CD4-positive, alpha-beta T cell treated with Interleukin-4 for 4 hours (primary cell): ENCODE data around the gene NINJ1.

Source experiments
- DNase-seq: peaks from one replicate; pipeline ENCODE4 v3.0.0-alpha.2; 2020

Gene NINJ1

GRCh38 chr9:93086447-93087224, 47.4 kb downstream of the NINJ1 start:
- DNase-seq = no peak

GRCh38 chr9:93085676-93086075, 48.4 kb downstream of the NINJ1 start:
- no peak for DNase-seq

GRCh38 chr9:93084471-93084881, 49.6 kb downstream of the NINJ1 start:
- DNase-seq = no peak

GRCh38 chr9:93083592-93084470, 50.2 kb downstream of the NINJ1 start:
- peak; percentile 22 for DNase-seq

- DNase-seq = no peak
These were observed 51.1 kb downstream of the NINJ1 start for GRCh38 chr9:93082841-93083411.

- no peak for DNase-seq
These were observed 52.1 kb downstream of the NINJ1 start for GRCh38 chr9:93081931-93082330.

- DNase-seq = no peak
These were observed 52.9 kb downstream of the NINJ1 start for GRCh38 chr9:93081081-93081529.

GRCh38 chr9:93080406-93080805, 53.6 kb downstream of the NINJ1 start:
- no peak for DNase-seq

GRCh38 chr9:93079371-93079770, 54.7 kb downstream of the NINJ1 start:
- DNase-seq = no peak

GRCh38 chr9:93077811-93078210, 56.2 kb downstream of the NINJ1 start:
- DNase-seq = no peak

GRCh38 chr9:93077367-93077766, 56.7 kb downstream of the NINJ1 start:
- no peak for DNase-seq

GRCh38 chr9:93076792-93077128, 57.3 kb downstream of the NINJ1 start:
- DNase-seq = no peak

- no peak for DNase-seq
These were observed 57.8 kb downstream of the NINJ1 start for GRCh38 chr9:93076101-93076791.

- DNase-seq = no peak
These were observed 61.7 kb downstream of the NINJ1 start for GRCh38 chr9:93072383-93072795.
